DMS53 (cell line): ENCODE measurements around the gene SCRN1.

Source experiments
- DNase-seq: peaks from one replicate; lab custom pipeline; 2025; lab: John Stamatoyannopoulos, UW

The SCRN1 gene

GRCh38 chr7:29890251-29890650 is 99.3 kb downstream of the SCRN1 start:
- DNase-seq = no peak

DNA sequence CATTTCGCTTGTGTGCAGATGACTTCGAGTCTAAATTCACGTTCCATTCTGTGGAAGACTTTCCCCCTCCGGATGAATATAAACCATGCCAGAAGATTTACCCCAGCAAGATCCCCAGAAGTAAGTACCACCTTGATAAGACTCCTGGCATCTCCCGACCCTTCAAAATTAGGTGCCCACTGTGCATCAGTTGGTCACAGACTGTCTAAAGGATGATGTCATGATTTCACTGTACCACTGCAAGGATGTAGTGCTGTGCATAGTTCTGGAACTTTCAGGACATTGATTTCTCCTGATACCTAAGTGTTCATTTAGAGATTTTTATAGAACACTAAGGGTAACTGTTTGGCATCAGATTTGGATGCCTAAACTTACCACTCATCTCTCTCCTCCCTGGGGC is 100.3 kb downstream of the SCRN1 start:
- no peak for DNase-seq

- no peak for DNase-seq
These were observed 101.6 kb downstream of the SCRN1 start for GRCh38 chr7:29888006-29888405.

GRCh38 chr7:29886827-29887226 is 102.8 kb downstream of the SCRN1 start:
- DNase-seq = no peak

DNA sequence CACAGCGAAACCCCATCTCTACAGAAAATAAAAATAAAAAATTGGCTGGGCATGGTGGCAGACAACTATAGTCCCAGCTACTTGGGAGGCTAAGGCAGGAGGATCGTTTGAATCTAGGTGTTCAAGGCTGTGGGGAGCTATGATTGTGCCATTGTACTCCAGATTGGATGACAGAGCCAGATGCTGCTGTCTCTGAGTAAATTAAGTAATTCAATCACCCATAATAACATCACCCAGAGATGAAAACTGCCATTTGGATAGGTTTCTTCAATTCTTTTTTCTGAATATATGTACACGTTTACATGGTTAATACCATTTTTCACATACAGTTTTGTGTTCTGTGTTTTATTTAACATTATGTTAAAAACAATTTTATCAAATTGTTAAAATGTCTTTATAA is 104.0 kb downstream of the SCRN1 start:
- DNase-seq = no peak

DNA sequence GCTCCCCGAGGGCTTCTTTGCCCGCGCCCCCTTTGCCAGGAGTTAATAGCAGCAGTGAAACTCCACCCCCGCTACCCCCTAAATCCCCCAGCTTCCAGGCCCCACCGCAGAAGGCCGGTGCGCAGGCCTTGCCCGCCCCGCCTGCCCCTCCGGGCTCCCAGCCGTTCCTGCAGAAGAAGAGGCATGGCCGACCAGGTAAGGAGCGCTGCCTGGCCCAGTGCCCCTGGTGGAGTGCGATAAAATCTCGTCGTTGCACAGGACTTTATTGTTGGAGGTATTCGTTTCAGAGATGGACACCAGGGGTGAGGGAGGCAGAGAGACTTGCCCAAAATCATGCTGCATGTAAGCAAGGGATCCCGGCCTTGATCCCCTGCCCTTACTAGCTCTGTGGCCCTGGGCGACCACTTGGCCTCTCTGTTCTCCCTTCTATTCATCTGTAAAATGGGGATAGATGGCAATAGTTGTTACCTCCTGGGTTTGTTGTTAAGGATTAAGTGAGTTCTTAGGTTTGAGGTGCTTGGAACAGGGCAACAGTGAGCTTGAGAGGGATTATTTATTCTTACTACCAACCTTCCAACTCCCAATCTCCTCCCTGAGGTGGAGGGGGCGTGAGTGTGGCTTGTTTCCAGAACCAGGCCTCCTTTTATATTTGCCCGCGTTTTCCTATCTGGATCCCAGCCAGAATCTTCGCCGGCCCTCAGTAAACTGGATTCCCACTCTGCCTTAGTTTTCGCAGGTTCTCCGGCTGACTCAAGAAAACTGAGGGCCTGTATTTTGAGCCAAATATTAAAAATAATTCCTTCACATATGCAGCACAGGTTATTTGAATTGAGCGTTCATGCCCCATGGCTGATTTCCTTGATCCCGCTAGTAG is 105.0 kb downstream of the SCRN1 start:
- DNase-seq = peak; percentile 73

- DNase-seq = peak; percentile 71
These were observed 105.9 kb downstream of the SCRN1 start for GRCh38 chr7:29883462-29884398.

DNA sequence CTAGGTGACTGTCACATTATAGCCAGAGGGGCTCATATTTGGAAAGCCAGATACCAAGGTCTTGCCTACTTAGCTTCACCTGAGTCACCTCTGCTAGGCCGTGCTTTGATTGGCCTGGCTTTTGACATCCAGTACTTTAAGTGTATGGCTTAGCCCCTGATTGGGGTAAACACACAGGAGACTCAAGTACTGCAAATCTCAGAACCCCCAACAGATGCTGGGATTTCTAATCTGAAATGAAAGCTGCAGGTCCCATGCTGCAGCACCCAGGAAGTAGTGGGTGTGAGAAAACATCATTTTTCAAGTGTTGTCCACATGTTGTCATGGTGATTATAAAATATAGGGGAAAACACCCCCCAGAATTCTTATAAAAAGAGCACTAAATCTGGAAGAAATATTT is 107.1 kb downstream of the SCRN1 start:
- DNase-seq = no peak

DNA sequence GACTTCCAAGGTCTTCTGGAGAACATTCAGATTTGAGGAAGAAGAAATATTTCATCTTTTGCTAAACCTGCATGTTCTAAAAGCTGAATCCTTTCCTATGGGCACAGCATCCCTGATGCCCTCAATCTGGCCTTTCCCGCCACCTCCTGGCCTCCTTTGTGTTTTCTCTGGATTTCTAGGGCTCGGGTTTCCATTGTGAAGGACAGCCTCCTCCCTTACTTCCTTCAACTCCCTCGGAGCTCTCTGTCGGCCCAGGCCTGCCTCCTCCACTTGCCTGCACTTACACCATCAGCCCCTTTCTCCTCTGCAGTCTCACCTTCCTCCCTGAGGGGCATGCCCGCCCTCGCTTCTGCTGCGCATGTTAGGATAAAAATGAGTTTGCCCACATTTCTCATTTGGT is 107.9 kb downstream of the SCRN1 start:
- no peak for DNase-seq

GRCh38 chr7:29879609-29880008 is 110.0 kb downstream of the SCRN1 start:
- DNase-seq = no peak

DNA sequence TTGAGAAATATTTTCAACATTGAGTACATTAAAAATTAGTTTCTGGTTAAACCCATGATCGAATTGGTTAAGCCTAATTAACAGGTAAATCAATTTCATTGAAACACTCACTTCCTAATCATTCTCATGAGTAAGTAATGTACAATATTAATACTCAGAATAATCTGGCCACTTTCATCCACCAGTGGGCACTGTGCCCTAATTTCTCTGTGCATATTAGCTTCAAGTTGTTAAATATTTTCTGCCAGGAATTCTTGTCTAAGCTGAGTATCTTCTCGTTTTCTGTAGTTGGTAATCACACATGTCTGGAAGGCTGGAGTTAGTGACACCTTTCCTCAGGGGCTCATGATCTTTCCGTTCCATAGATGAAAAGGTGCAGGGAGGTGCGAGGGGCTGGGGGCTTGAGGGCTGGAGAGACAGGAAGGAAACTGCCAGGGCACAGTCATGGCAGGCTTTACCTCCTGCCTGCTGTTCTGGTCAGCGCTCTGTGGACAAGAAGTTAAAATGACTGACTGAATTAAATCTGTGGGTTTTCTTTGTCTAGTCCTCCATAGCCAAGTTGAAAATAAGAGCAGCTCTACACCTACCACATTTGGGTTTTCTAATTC is 111.4 kb downstream of the SCRN1 start:
- peak; percentile 77 for DNase-seq

DNA sequence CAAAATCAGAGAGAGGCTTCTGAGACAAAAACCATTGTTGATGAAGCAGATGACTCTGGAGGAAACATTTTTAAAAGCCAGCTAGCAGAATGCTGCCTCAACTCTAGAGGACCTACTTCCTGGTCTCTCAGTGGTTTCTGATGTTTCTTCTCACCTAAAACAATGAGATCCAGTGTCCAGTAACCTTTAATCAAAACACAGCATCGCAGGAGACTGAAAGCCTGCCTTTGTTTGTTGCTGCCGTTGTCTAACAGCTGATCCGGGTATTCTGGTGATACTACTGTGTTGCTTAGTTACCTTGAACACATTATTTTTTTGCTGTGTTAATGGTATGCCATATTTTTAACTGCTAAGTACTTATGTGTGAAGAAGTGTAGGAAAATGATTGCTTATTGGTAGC is 112.4 kb downstream of the SCRN1 start:
- DNase-seq = peak; percentile 56

- DNase-seq = no peak
These were observed 113.9 kb downstream of the SCRN1 start for GRCh38 chr7:29875741-29876140.

DNA sequence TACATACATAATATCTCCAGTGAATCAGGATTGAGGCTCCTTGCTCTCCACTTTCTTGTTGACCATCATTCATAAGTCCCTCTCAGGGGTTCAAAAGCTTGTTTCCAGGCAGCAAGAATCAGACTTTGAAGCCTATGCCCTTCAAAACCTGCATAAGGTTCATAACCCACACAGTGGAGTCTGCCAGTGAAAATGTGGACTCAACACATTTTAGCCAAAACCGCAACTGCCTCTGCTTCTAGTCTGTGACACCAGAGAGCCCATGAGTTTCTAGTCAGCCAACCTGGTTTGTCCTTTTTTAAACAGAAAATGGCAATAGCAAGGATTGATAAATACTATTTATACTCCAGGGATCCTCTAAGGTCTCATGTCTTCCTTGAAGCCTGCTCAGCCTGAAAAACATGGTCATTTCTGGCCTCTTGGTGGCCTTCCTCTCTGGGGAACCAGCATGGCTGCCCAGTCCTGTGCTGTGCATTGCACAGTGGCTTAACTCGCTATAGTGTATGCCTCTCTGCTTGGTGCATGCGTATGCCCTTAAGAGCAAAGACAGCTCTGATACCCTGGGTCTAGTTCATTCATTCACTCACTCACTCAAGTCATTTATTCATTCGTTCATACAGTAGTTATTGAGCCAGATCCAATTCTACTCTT is 115.8 kb downstream of the SCRN1 start:
- DNase-seq = no peak

GRCh38 chr7:29871787-29872398 is 117.7 kb downstream of the SCRN1 start:
- DNase-seq = no peak
